ENCODE measurements around the gene WHRN. TPM values are rescaled to one million over a fixed set of nuclear protein-coding genes. Genes with fewer than 3 reads are reported as not detected.

Gene WHRN
- total and polyA plus RNA-seq, 2 of the 8 experiments (the other 6 are each of a cell fraction or from before 2014, with no cell fraction given): 4.4 to 7.7 TPM

- Histone ChIP-seq H3K4me1 (replicated peaks in 1 of 4; ENCODE audit: control insufficient read depth in 3 of 4, insufficient read depth in 4 of 4, low read length in 3 of 4) (peaks cover 7 to 30% (median 22%) of the 10 kb centered on the region in 4 experiments), H2AFZ (ENCODE audit: low read length) (no peak overlapping the region), H3K9me3 (ENCODE audit: insufficient read depth in 2 of 2, low read depth in 1 of 2, low read length in 1 of 2) (no peaks in the 10 kb centered on the region), H2BK5ac (ENCODE audit: low read depth, low read length) (peak overlapping the region; percentile 99; the same call in 1 of the 2 replicates), H3K79me2 (ENCODE audit: control insufficient read depth in 1 of 2, insufficient read depth in 2 of 2, low read length in 2 of 2) (no peaks in the 10 kb centered on the region), H3K36me3 (ENCODE audit: control insufficient read depth in 2 of 4, insufficient read depth in 4 of 4, low read length in 3 of 4) (peaks cover 2 to 23% (median 6%) of the 10 kb centered on the region in 4 experiments; a peak in 3 of 8 replicates), H3K23me2 (ENCODE audit: low read depth, low read length) (peaks cover 11% of the 10 kb centered on the region; the same call in 1 of the 2 replicates), H3K79me1 (ENCODE audit: low read depth, low read length) (no peaks in the 10 kb centered on the region), H3K4me3 (ENCODE audit: extremely low read depth in 1 of 4, insufficient read depth in 2 of 4, low read depth in 3 of 4, low read length in 4 of 4) (no peak overlapping the region), H4K91ac (replicated peaks; ENCODE audit: insufficient read length, low read length) (peak overlapping the region; percentile 77), H3K27ac (ENCODE audit: low read depth, low read length) (no peak overlapping the region), H3K56ac (replicated peaks; ENCODE audit: insufficient read length, low read depth, low read length) (no peak overlapping the region), H2BK12ac (ENCODE audit: low read depth, low read length) (peak overlapping the region; percentile 84; the same call in 1 of the 2 replicates), H3K4ac (replicated peaks; ENCODE audit: insufficient read length, low read depth, low read length) (peak overlapping the region; percentile 53), H4K8ac (ENCODE audit: extremely low read depth, insufficient read depth, low read length) (peak overlapping the region; percentile 39; the same call in 1 of the 2 replicates), H3K18ac (ENCODE audit: extremely low read depth, low read length) (no peak overlapping the region), H2AK5ac (ENCODE audit: low read depth, low read length) (no peak overlapping the region), H2BK20ac (ENCODE audit: low read length) (peak overlapping the region; percentile 86; the same call in 1 of the 2 replicates), H3K23ac (ENCODE audit: insufficient read length) (no peak overlapping the region), H4K5ac (ENCODE audit: insufficient read length, low read depth, low read length) (no peak overlapping the region), H3K9ac (replicated peaks in 1 of 4; ENCODE audit: extremely low read depth in 1 of 4, low read depth in 3 of 4, low read length in 3 of 4) (no peak overlapping the region), H3K27me3 (replicated peaks in 1 of 4; ENCODE audit: control insufficient read depth in 3 of 4, extremely low read depth in 1 of 4, insufficient read depth in 3 of 4, low read length in 3 of 4) (no peaks in the 10 kb centered on the region), H2BK15ac (ENCODE audit: low read length) (peak overlapping the region; percentile 81; the same call in 1 of the 2 replicates), H3K4me2 (ENCODE audit: insufficient read depth in 1 of 2, low read depth in 2 of 2, low read length in 2 of 2) (no peak overlapping the region), H3K14ac (ENCODE audit: insufficient read length) (no peak overlapping the region), H4K20me1 (replicated peaks in 1 of 2; ENCODE audit: control insufficient read depth in 1 of 2, insufficient read depth in 2 of 2, low read length in 2 of 2) (peaks cover 2% of the 10 kb centered on the region in 2 experiments), H2BK120ac (replicated peaks; ENCODE audit: low read depth, low read length) (no peak overlapping the region)
- TF ChIP-seq YY1 (IDR thresholded peaks at IDR 0.05; ENCODE audit: low read depth, low read length): no peak
- no peak for TF ChIP-seq KDM5A (IDR thresholded peaks at IDR 0.05; ENCODE audit: low read length)
- no peak for TF ChIP-seq USF2 (IDR thresholded peaks at IDR 0.05; ENCODE audit: low read length)
- no peak for TF ChIP-seq KDM4A (IDR thresholded peaks at IDR 0.05; ENCODE audit: low read depth, low read length, severe bottlenecking)
- TF ChIP-seq CTCF (IDR thresholded peaks at IDR 0.05; ENCODE audit: control extremely low read depth in 1 of 3, insufficient read depth in 1 of 3, low read depth in 1 of 3, low read length in 3 of 3): no peak
- no peak for TF ChIP-seq CHD1 (IDR thresholded peaks at IDR 0.05; ENCODE audit: low read depth, low read length)
- POLR2A ChIA-PET (ENCODE audit: partially characterized antibody): interaction anchor here (0.6 to 5.9 kb wide), 3 partner anchors 13 to 26 kb away, joined by 3 to 67 read pairs (median 4); partner anchors contain the start of gene AKNA
- DNase-seq (ENCODE audit: low read depth in 1 of 2, low spot score in 2 of 2) (no peak), FAIRE-seq (no peak)
- CTCF ChIA-PET (ENCODE audit: partially characterized antibody): interaction anchor here (1.0 to 1.4 kb wide), 2 partner anchors 10 to 12 kb away, joined by 5 read pairs; no protein-coding TSS in a partner anchor
- WGBS, 2 experiments (ENCODE audit: extremely low coverage in 1 of 2, insufficient coverage in 1 of 2, insufficient read length in 1 of 2, insufficient replicate concordance in 2 of 2, low coverage in 1 of 2, low lambda C conversion rate in 2 of 2, missing lambda C conversion rate in 1 of 2): 86% methylated on average over 4 of the region's 9 CpGs; no CpG with 5 or more reads in 1 of the 2 experiments
These were observed 132.3 kb downstream of the WHRN start for GRCh38 chr9:114372921-114373448.

Measured in H1 (cell line).